Measurements from ENCODE around the gene STIMATE.

STIMATE gene

DNA sequence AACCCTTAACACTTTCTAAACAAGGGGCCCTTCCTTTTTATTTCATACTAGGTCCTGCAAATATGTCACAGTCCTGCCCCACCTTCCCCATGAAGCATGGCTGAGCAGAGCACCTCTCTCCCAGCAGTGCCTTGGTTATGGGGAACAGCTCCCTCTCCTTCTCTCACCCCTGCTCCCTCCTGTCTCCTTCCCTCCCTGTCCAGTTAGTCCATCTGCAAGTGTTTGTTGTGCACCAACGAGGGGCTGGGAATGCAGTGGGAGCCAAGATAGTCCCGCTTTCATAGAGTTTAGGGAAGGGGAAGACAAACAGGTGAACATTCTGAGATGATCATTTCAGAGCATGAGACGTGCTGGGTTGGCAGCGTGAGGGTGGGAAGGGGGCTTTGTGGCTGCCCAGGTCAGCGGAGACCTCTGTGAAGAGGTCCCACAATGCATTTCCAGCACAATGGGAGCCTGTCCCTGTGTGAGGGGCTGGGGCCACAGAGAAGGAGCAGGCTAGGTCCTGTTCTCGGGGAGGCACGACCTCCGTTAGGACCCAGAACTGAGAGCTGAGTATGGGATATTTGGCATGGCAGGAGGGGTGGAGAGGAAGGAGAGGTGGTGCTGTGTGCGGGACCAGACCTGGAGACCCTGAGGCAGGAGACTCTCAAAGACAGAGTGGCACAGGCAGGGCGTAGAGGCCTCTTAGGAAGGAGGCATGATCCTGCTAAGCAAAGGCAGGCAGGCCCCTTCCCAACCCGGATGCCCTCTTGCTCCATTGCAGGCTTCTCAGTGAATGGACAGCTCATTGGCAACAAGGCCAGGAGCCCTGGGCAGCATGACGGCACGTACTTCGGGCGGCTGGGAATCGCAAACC is 108.2 kb downstream of the STIMATE start:
- DNase-seq = no peak

DNA sequence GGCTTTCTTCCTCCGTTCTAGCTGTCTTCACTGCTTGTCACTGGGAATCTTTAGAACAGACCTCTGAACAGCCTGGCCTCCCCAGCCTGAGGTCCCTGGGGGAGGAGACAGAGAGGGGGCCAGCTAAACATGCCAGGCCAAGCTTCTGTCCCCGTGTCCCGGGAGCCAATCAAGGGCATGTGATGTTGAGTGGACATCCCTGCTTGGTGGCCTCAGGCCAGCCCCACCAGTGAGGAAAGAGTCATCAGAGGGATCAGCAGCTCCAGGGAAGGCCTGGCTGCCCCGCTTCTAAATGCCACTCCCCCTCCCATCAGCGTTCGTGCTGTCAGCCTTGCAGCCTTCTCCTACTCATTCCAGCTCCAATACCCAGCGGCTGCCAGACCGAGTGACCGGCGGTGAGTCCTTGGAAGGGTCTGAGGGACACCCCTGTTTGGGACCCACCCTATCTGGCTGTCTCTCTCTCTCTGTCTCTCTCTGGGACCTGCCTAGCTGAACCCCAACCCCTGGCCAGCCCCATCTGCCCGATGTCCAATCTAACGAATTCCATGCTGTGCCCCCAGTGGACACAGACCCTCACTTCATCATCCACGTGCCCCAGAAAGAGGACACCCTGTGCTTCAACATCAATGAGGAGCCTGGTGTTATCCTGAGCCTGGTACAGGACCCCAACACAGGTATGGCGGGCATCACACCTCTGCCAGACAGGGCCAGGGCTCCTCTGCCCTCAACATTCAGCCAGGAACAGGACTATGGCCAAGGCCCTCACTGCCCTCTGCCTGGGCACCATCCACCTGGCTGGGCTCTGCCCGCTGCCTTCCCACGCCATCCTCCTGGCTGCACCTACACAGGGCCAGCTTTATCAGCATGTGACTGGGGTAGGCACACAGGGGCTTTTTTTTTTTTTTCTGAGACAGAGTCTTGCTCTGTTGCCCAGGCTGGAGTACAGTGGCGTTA is 109.4 kb downstream of the STIMATE start:
- no peak for DNase-seq

DNA sequence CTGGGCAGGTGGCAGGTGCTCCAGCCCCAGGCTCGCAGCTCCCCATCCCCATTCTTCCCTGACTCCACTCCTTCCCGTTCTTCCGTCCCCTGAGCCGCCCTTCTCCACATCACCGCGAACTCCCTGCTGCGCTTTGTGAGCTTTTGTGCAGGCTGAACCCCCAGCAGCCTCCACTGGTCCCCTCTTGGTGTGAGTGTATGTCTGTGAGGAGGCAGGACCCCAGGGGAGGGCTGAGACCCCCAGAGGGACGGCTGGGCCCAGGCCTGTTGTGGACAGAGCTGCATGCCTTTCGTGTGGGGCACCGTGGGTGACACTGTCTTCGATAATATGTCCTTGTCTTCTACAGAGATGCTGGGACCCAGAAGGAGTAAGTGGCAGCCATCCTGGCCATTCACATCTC is 110.1 kb downstream of the STIMATE start:
- no peak for DNase-seq
